NCI-H510A (cell line): ENCODE data around the gene ERICH6B.
A peak's percentile ranks its signal among the peaks of the same experiment; 100 is the strongest.

Experiments
- DNase-seq: peaks from one replicate; lab custom pipeline; 2025; lab: John Stamatoyannopoulos, UW

Gene ERICH6B

DNA sequence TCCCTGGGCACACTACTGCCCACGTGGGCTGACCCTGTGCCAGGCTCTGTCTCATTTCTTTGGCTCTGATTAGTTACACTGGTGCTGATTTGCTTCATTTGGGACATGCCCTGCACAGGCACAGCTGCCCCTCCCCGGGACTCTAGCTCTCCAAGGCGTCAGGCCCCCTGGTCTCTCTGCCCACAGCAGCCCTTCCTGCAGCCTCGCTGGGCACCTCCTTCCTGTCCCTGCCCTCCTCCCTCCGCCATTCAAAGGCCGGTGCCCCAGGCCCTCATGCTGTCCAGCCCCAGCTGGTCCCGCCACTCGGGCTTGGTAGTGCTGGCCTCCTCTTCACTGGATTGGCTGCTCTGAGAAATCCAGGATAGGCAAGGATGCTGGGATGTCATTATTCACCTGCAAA lies 73.1 kb downstream of the ERICH6B start:
- DNase-seq, result no peak

DNA sequence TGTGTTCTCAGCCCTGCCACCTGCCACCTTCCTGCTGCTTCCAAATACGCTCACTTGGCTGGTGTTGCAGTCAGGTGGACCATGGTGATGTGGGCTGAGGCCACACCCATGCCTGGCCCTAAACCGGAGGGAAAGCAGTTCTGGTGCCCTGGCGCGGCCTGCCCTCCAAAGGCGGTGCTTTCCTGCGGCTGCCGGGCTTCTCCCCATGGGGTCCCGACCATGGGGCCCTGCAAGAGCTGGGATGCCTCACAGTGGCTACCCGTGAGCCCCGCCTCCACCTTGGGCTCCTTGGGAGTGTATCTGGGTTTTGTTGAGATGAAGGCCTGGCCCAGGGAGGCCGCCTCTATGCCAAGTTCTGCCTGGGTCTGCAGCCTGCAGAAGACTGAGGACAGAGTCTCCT lies 73.7 kb downstream of the ERICH6B start:
- DNase-seq, result no peak

- DNase-seq, result no peak
Measured at GRCh38 chr13:45540864-45541263, 74.7 kb downstream of the ERICH6B start.

DNA sequence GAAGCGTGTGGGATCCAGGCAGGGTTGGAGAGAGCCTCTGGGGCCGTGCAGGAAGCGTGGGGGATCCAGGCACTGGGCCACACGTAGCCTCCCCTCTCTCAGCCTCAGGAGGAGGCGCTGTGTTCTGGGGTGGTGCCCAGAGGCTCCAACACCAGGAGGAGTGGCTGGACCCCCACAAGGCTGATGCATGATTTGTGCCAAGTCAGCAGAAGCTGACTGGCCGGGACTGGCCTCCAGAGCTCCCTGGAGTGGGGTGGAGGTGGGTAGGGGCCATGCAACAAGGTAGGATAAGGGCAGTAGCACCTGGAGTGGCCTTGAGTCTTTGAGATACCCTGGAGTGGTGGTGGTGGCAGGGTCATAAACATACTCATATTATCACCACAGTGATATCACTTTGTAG lies 75.3 kb downstream of the ERICH6B start:
- DNase-seq, result no peak

DNA sequence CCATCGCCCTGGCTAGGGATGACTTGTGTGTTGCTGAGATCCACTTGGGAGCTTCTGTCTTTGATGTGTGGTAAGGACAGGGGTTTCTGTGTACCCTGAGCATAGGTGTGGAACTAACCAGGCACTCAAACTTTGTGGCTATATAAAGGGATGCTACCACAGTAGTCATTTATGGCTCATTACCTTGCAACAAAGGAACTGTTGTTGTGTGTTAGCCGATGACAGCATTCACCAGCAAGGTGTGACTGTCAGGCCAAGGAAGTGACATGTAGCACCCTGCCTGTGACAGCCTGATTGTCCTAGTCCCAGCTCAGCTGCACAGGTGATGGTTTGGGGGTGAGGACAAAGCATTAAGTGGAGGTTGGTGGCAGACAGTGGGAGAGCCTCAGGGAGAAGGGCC lies 77.2 kb downstream of the ERICH6B start:
- DNase-seq, result no peak

- DNase-seq, result no peak
Measured at GRCh38 chr13:45537516-45537915, 78.0 kb downstream of the ERICH6B start.

GRCh38 chr13:45536224-45536623 lies 79.3 kb downstream of the ERICH6B start:
- no peak for DNase-seq

- no peak for DNase-seq
Measured at GRCh38 chr13:45534604-45535003, 80.9 kb downstream of the ERICH6B start.

GRCh38 chr13:45529758-45530157 lies 85.8 kb downstream of the ERICH6B start:
- DNase-seq, result no peak

GRCh38 chr13:45527699-45528462 lies 87.7 kb downstream of the ERICH6B start:
- DNase-seq, result no peak

DNA sequence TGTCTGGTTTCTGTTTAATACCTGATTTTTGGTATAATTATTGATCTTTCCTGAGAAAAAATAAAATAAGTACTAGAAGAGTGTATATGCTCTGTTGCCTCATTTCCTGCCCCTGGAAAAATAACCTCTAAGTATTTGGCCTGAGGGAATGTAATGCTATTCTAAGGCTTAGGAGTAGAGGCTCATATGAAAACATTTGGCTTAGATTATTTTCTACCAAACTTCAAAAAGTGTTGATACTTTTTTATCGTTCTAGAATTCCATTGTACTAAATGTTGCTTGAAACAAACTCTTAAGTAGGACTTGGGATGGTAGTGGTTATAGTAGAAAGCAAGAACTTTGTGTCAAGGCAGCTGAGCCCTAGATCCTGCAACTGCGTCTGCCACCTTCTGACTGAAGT lies 93.0 kb downstream of the ERICH6B start:
- DNase-seq, result no peak

DNA sequence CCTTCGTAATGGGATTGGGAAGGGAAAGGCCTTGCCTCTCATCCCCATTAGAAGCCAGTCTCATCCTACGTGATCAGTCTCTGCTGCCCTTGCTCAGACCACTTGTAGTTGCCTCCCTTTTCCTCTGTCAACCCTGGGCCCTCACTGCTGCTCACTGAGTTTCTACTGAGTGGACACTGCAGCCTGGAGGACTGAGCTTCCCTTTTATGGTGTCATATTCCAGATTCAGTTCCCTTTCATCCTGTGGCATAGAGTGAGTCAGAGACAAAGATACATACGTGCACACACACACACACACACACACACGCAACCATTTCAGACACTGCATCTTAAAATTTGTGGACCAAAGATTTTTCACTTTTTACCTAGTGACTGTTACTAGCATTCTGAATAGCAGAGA lies 94.2 kb downstream of the ERICH6B start:
- no peak for DNase-seq

DNA sequence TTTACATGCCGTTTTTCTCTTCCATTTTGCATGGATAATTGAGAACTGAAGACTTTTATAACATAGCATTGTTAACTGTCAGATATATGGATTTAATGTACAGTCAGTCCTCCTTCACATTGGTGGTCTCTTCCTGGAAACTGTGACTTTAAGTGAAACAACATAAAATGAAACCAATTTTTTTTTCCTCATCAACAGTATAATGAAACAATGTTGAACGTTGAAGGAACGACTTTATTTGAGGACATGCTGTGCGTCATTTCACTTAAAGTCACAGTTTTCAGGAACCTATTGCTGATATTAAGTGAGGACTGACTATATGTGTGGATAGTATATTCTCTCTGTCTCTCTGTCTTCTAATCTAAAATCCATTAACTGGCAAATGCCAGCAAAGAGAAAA lies 96.0 kb downstream of the ERICH6B start:
- DNase-seq, result no peak

GRCh38 chr13:45518525-45519245 lies 96.9 kb downstream of the ERICH6B start:
- DNase-seq, result no peak

DNA sequence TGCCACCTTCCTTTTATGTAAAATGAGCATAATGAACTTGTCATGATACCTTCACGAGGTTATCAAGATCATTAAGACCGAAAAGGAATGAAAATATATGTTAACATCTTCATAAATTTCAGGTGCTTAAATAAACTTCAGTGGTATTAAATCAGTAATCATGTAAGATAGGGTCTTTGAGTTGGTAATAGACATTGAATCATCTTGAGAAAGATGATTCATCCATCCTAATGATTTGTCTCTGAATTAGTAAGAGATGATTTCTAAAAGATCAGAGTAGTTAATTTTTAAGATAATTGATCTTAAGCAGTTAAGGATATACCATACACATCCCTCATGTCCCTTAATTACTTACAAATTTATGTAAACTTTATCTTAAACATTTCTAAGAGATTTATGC lies 98.8 kb downstream of the ERICH6B start:
- DNase-seq, result no peak

GRCh38 chr13:45512098-45512496 lies 103.4 kb downstream of the ERICH6B start:
- no peak for DNase-seq

DNA sequence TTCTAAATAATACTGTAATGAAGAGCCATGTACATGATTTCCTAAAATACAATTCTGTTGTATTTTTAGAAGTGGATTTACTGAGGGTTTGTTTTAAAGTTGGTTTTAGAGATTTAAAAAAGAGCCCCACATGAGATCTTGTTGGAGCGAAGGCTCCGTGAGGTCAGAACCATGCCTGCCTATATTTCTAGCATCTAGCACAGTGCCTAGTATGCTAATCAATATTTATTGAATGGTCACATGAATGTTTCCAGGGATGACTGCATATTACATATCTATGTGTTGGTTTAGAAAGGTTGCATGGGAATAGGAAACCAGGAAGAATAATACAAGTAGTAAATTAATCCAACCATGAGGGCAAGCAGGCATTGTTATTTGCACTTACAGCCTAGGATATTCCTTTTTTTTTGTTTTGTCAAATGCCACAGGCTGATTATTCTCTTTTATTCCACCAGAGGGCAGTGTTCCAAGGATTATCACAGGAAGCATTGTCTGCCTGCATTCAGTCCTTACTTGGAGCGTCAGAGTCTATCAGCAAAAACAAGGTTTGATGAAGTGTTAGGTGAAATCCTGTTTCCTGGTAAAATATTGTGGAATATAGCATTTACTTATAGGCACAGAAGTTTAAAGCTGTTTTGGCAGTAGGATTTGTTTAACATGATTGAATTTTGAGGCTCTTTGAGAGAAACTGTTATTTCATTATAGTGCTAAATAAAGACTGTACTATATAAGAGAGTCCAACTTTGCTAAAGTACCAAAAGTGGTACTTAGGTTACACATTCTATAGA lies 104.0 kb downstream of the ERICH6B start:
- DNase-seq, result peak; percentile 8

DNA sequence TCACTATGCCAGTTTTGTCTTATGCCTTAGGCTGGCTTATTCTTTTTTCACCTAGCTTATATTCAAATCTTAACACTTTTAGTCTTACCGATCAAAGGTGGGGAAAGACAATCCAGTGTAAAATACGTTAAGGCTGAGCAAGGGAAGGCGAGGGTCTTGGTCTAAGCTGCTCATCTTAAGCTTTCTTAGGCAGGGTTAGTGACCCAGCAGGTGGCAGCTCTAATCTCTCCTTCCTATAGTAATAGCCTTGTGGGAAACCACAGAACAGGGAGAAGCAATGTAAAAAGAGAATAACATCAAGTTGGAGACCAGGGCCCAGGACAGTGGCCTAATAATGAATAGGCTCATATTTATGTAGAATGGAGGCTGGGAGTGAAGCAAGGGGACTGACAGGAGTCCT lies 104.9 kb downstream of the ERICH6B start:
- DNase-seq, result no peak

DNA sequence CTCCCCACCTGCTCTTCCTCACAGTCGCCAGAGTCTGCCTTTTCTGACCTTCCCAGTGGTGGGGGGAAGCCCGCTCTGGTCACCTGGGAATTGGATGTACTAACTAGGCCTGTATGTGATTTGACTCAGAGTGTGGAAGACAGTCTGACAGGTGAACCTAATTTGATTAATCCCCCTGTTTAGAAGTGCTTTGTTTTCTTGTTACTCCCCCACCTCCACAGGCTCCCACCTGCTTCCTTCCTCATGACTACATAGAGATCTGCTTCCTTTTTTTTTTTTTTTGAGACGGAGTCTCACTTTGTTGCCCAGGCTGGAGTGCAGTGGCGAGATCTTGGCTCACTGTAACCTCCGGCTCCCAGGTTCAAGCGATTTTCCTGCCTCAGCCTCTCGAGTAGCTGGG lies 106.8 kb downstream of the ERICH6B start:
- DNase-seq, result no peak

- no peak for DNase-seq
Measured at GRCh38 chr13:45506811-45507210, 108.7 kb downstream of the ERICH6B start.

DNA sequence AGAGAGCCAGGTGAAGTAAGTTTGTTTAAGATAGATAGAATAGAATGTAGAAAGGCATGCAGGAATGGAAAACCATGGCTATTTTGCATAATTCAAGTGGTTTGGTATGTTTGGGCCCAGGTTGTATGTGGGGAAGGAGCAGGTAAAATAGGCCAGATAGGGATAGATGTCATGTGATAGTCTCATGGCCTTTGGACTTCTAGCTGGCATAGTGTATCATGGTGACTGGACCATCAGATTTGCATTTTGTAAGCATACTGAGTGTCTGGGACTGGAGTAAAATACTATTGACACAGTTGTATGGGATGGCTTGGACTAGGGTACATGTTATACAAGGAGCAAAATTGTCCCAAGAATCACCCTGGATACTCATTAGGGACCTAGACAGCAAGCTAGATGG lies 111.9 kb downstream of the ERICH6B start:
- no peak for DNase-seq

GRCh38 chr13:45501175-45501526 lies 114.4 kb downstream of the ERICH6B start:
- DNase-seq, result no peak
